Measurements from ENCODE around the gene KANSL1.

Gene KANSL1

GRCh38 chr17:46127524-46127923 is 65.7 kb downstream of the KANSL1 start:
- DNase-seq (ENCODE audit: low spot score) = no peak
- TF ChIP-seq CTCF (IDR thresholded peaks at IDR 0.05; ENCODE audit: extremely low read depth, missing control alignments) = no peak

- no peak for DNase-seq (ENCODE audit: low spot score)
- TF ChIP-seq CTCF (IDR thresholded peaks at IDR 0.05; ENCODE audit: extremely low read depth, missing control alignments) = no peak
Observed at GRCh38 chr17:46126840-46127239, 66.4 kb downstream of the KANSL1 start.

- no peak for TF ChIP-seq CTCF (IDR thresholded peaks at IDR 0.05; ENCODE audit: extremely low read depth, missing control alignments)
Observed at GRCh38 chr17:46125831-46126230, 67.4 kb downstream of the KANSL1 start.

GRCh38 chr17:46124695-46125592 is 68.3 kb downstream of the KANSL1 start:
- TF ChIP-seq CTCF (IDR thresholded peaks at IDR 0.05; ENCODE audit: extremely low read depth, missing control alignments) = no peak

More at GRCh38 chr17:46125831-46126230, 67.4 kb downstream of the KANSL1 start:
- DNase-seq (ENCODE audit: low spot score) = no peak

GRCh38 chr17:46123607-46124006 is 69.6 kb downstream of the KANSL1 start:
- DNase-seq (ENCODE audit: low spot score) = no peak
- no peak for TF ChIP-seq CTCF (IDR thresholded peaks at IDR 0.05; ENCODE audit: extremely low read depth, missing control alignments)

More at GRCh38 chr17:46124695-46125592, 68.3 kb downstream of the KANSL1 start:
- DNase-seq (ENCODE audit: low spot score) = no peak

- no peak for TF ChIP-seq CTCF (IDR thresholded peaks at IDR 0.05; ENCODE audit: extremely low read depth, missing control alignments)
- no peak for DNase-seq (ENCODE audit: low spot score)
Observed at GRCh38 chr17:46122486-46122871, 70.8 kb downstream of the KANSL1 start.

GRCh38 chr17:46121841-46122485 is 71.3 kb downstream of the KANSL1 start:
- TF ChIP-seq CTCF (IDR thresholded peaks at IDR 0.05; ENCODE audit: extremely low read depth, missing control alignments) = no peak
- DNase-seq (ENCODE audit: low spot score) = peak; percentile 15

Measured in GM20000 (cell line).